Right atrium auricular region (tissue), 2 donors: ENCODE results near the gene CCDC116. TPM values are rescaled to one million over a fixed set of nuclear protein-coding genes. Genes with fewer than 3 reads are reported as not detected.
A peak's percentile ranks its signal among the peaks of the same experiment; 100 is the strongest.

Source experiments
- DNase-seq: peaks from one replicate; pipeline ENCODE4 v3.0.0-alpha.2; 2019; ENCODE audit warnings: low spot score
- H3K27ac ChIP-seq, 2 donors: fragments of 200-600 bp; sonication (generic); 1 replicate in 1 of 2; 2 replicates in 1 of 2; pipeline ENCODE4 v1.5.1; 2016 to 2019
- H3K27me3 ChIP-seq, 2 donors: fragments of 200-600 bp; sonication (generic); one replicate each; pipeline versions ENCODE4 v1.5.1 to v1.6.0; 2017 to 2019
- H3K36me3 ChIP-seq: fragments of 200-600 bp; sonication (generic); one replicate; pipeline ENCODE4 v1.5.1; 2016
- H3K4me1 ChIP-seq, 2 donors: fragments of 200-600 bp; sonication (generic); one replicate each; pipeline versions ENCODE4 v1.5.1 to v1.6.0; 2017 to 2019
- H3K4me3 ChIP-seq, 2 donors: fragments of 200-600 bp; sonication (generic); 1 replicate in 1 of 2; 2 replicates in 1 of 2; pipeline ENCODE4 v1.5.1; 2017 to 2019; ENCODE audit warnings: mild to moderate bottlenecking in 1 of 2, moderate library complexity in 1 of 2
- H3K9me3 ChIP-seq, 2 donors: fragments of 200-600 bp; sonication (generic); one replicate each; pipeline ENCODE4 v1.5.1; 2019
- CTCF ChIP-seq, 2 donors: fragments of 200-600 bp; sonication (generic); IDR thresholded peaks; one replicate each; pipeline ENCODE4 v1.5.1; 2019; ENCODE audit warnings: antibody characterized with exemption in 2 of 2
- total RNA-seq, 2 donors: library from RNA; depleted of rRNA; stranded (reverse); fragments of >200 nt; gene quantifications; one replicate each; pipeline ENCODE4 v1.1.0, GENCODE V29; 2016

Gene CCDC116
- total RNA-seq, 2 donors from 2014 or later, result not detected

GRCh38 chr22:21646608-21647590 lies 14.3 kb downstream of the CCDC116 start:
- peaks cover 0 to 39% of the 10 kb centered on the region in 2 donors for H3K4me1 ChIP-seq
- H3K27ac ChIP-seq, result no peak overlapping the region
- H3K4me3 ChIP-seq, result no peak overlapping the region
- no peaks in the 10 kb centered on the region for H3K36me3 ChIP-seq
- TF ChIP-seq CTCF (IDR thresholded peaks at IDR 0.05), result peak; percentile 47 to 90
- peak; percentile 85 for DNase-seq
- H3K9me3 ChIP-seq, result no peaks in the 10 kb centered on the region
- H3K27me3 ChIP-seq, result no peaks in the 10 kb centered on the region

DNA sequence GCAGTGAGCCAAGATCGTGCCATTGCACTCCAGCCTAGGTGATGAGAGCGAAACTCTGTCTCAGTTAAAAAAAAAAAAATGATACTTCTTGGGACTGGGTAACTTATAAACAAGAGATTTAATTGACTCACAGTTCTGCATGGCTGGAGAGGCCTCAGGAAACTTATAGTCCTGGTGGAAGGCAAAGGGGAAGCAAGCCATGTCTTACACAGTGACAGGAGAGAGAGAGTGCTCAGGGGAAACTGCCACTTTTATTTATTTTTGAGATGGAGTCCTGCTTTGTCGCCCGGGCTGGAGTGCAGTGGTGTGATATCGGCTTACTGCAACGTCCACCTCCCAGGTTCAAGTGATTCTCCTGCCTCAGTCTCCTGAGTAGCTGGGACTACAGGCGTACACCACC lies 17.7 kb downstream of the CCDC116 start:
- Histone ChIP-seq H3K4me3 (no peak overlapping the region), H3K27me3 (no peaks in the 10 kb centered on the region), H3K4me1 (peaks cover 0 to 32% of the 10 kb centered on the region in 2 donors), H3K9me3 (no peaks in the 10 kb centered on the region), H3K36me3 (no peaks in the 10 kb centered on the region), H3K27ac (no peak overlapping the region)
- DNase-seq, result no peak
- TF ChIP-seq CTCF (IDR thresholded peaks at IDR 0.05), result no peak

- no peaks in the 10 kb centered on the region for H3K27me3 ChIP-seq
- no peak for TF ChIP-seq CTCF (IDR thresholded peaks at IDR 0.05)
- H3K4me3 ChIP-seq, result peak overlapping the region; percentile 47 to 69
- no peak for DNase-seq
- peaks cover 0 to 32% of the 10 kb centered on the region in 2 donors for H3K4me1 ChIP-seq
- H3K27ac ChIP-seq, result peak overlapping the region in 1 of 2 donors; percentile 19
- H3K36me3 ChIP-seq, result no peaks in the 10 kb centered on the region
- no peaks in the 10 kb centered on the region for H3K9me3 ChIP-seq
Measured at GRCh38 chr22:21650823-21651520, 18.4 kb downstream of the CCDC116 start.

DNA sequence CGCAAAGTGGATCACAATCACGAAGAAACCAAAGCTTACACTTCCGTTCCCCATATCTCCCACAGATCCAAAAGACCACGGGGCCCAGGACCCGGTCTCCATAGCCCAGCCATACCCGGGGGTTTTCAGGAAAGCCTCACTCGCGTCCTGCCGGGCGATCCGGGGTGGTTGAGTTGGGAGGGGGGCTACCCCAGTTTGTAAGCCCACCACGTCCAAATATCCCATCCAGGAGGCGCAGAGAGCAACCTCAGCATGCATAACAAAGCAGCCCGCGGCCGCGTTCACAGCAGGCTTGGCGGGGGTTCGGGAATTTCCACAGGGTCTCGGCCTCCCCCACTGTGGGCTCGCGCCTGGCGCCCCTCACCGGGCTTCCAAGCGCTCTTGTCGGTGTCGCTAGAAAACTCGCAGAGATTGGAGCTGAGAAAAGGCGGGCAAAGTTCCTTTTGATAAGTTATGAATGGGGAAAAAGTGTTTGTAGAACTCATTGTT lies 19.0 kb downstream of the CCDC116 start:
- Histone ChIP-seq H3K27me3 (no peaks in the 10 kb centered on the region), H3K9me3 (no peaks in the 10 kb centered on the region), H3K36me3 (no peaks in the 10 kb centered on the region), H3K4me1 (peaks cover 0 to 27% of the 10 kb centered on the region in 2 donors), H3K4me3 (peak overlapping the region; percentile 47 to 69), H3K27ac (peak overlapping the region in 1 of 2 donors; percentile 26)
- TF ChIP-seq CTCF (IDR thresholded peaks at IDR 0.05), result no peak
- DNase-seq, result no peak

DNA sequence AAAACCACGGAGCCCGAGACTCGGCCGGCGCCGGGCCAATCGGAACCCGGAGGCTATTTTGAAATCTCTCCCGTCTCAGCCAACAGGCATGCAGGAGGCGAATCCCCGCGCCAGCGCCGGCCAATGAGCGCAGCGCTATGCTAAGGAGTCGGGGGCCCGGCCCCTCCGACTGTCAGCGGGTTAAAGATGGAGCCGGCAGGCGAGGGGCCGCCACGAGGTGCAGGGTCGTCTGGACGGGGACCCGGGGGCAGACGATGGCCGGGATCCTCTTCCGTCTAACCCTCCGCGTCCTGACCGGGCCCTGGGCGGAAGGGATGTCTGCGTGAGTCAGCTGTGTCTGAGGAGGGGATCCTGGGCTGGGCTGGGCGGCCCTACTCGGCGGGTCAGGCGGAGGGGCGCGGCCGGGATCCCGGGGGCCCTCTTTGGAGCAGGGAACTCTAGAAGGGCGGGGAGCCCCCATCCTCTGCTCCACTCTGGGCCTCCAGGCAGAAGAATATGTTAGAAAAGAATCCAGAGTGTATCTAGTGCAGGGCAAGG lies 19.5 kb downstream of the CCDC116 start:
- peak overlapping the region in 1 of 2 donors; percentile 42 for H3K27ac ChIP-seq

More for the DNA sequence above, 19.5 kb downstream of the CCDC116 start:
- Histone ChIP-seq H3K36me3 (no peaks in the 10 kb centered on the region), H3K4me1 (peaks cover 0 to 23% of the 10 kb centered on the region in 2 donors), H3K27me3 (no peaks in the 10 kb centered on the region), H3K4me3 (peak overlapping the region; percentile 47 to 69), H3K9me3 (no peaks in the 10 kb centered on the region)
- peak; percentile 95 for DNase-seq
- TF ChIP-seq CTCF (IDR thresholded peaks at IDR 0.05), result no peak
